ENCODE results near the gene SBNO1.

SBNO1 gene

GRCh38 chr12:123396543-123396942 is 31.9 kb upstream of the SBNO1 start:
- Histone ChIP-seq H3K27me3 (replicated peaks in 2 of 5; ENCODE audit: control insufficient read depth in 4 of 5, insufficient read depth in 5 of 5, low read length in 4 of 5) (no peaks in the 10 kb centered on the region), H3K4me3 (ENCODE audit: control insufficient read depth in 1 of 7, extremely low read depth in 1 of 7, insufficient read depth in 4 of 7, low read depth in 2 of 7, low read length in 6 of 7) (no peak overlapping the region), H3K27ac (ENCODE audit: insufficient read depth in 1 of 2, low read depth in 1 of 2, low read length in 2 of 2, poor library complexity in 1 of 2, severe bottlenecking in 2 of 2) (no peak overlapping the region), H3K4me1 (ENCODE audit: control extremely low read depth in 1 of 4, control insufficient read depth in 4 of 4, insufficient read depth in 4 of 4, low read length in 3 of 4) (peaks cover 0 to 5% (median 1%) of the 10 kb centered on the region in 4 experiments), H3K36me3 (ENCODE audit: control insufficient read depth in 4 of 4, insufficient read depth in 4 of 4, low read length in 3 of 4) (peaks cover 20 to 73% (median 50%) of the 10 kb centered on the region in 4 experiments), H3K9me3 (ENCODE audit: control extremely low read depth in 1 of 5, control insufficient read depth in 4 of 5, insufficient read depth in 2 of 5, low read depth in 1 of 5, low read length in 4 of 5) (no peaks in the 10 kb centered on the region)
- WGBS (ENCODE audit: insufficient coverage): 100% methylated on average over 2 of the region's 2 CpGs
- ChIA-PET CTCF (interaction anchor here (1.2 to 1.5 kb wide), 2 partner anchors 30 to 31 kb away, joined by 3 read pairs; no protein-coding TSS in a partner anchor), POLR2A (interaction anchor here (0.5 kb wide), 1 partner anchor 20 kb away, joined by 7 read pairs; no protein-coding TSS in a partner anchor)
- no peak for DNase-seq

- Histone ChIP-seq H3K27me3 (replicated peaks in 2 of 5; ENCODE audit: control insufficient read depth in 4 of 5, insufficient read depth in 5 of 5, low read length in 4 of 5) (no peaks in the 10 kb centered on the region), H3K27ac (ENCODE audit: insufficient read depth in 1 of 2, low read depth in 1 of 2, low read length in 2 of 2, poor library complexity in 1 of 2, severe bottlenecking in 2 of 2) (no peak overlapping the region), H3K9me3 (ENCODE audit: control extremely low read depth in 1 of 5, control insufficient read depth in 4 of 5, insufficient read depth in 2 of 5, low read depth in 1 of 5, low read length in 4 of 5) (no peaks in the 10 kb centered on the region), H3K36me3 (ENCODE audit: control insufficient read depth in 4 of 4, insufficient read depth in 4 of 4, low read length in 3 of 4) (peaks cover 23 to 75% (median 56%) of the 10 kb centered on the region in 4 experiments), H3K4me1 (ENCODE audit: control extremely low read depth in 1 of 4, control insufficient read depth in 4 of 4, insufficient read depth in 4 of 4, low read length in 3 of 4) (peaks cover 11 to 18% (median 14%) of the 10 kb centered on the region in 4 experiments), H3K4me3 (ENCODE audit: control insufficient read depth in 1 of 7, extremely low read depth in 1 of 7, insufficient read depth in 4 of 7, low read depth in 2 of 7, low read length in 6 of 7) (no peak overlapping the region)
- CTCF ChIA-PET: interaction anchor here (1.3 to 1.4 kb wide), 2 partner anchors 16 to 27 kb away, joined by 4 read pairs; no protein-coding TSS in a partner anchor
- 87% methylated on average over 5 of the region's 5 CpGs for WGBS (ENCODE audit: insufficient coverage)
- DNase-seq: no peak
- POLR2A ChIA-PET: no interaction called here
Measured at GRCh38 chr12:123395236-123395635, 30.6 kb upstream of the SBNO1 start.

GRCh38 chr12:123393747-123394146 is 29.1 kb upstream of the SBNO1 start:
- 100% methylated on average over 1 of the region's 4 CpGs for WGBS (ENCODE audit: insufficient coverage)
- H3K4me1 ChIP-seq (ENCODE audit: control extremely low read depth in 1 of 4, control insufficient read depth in 4 of 4, insufficient read depth in 4 of 4, low read length in 3 of 4): peaks cover 14 to 25% (median 21%) of the 10 kb centered on the region in 4 experiments
- no peaks in the 10 kb centered on the region for H3K27me3 ChIP-seq (replicated peaks in 2 of 5; ENCODE audit: control insufficient read depth in 4 of 5, insufficient read depth in 5 of 5, low read length in 4 of 5)
- no peaks in the 10 kb centered on the region for H3K9me3 ChIP-seq (ENCODE audit: control extremely low read depth in 1 of 5, control insufficient read depth in 4 of 5, insufficient read depth in 2 of 5, low read depth in 1 of 5, low read length in 4 of 5)
- POLR2A ChIA-PET: no interaction called here
- no peak overlapping the region for H3K27ac ChIP-seq (ENCODE audit: insufficient read depth in 1 of 2, low read depth in 1 of 2, low read length in 2 of 2, poor library complexity in 1 of 2, severe bottlenecking in 2 of 2)
- H3K36me3 ChIP-seq (ENCODE audit: control insufficient read depth in 4 of 4, insufficient read depth in 4 of 4, low read length in 3 of 4): peaks cover 21 to 65% (median 49%) of the 10 kb centered on the region in 4 experiments
- CTCF ChIA-PET: interaction anchor here (0.6 to 1.4 kb wide), 3 partner anchors 18 to 226 kb away, joined by 3 to 4 read pairs (median 4); no protein-coding TSS in a partner anchor
- H3K4me3 ChIP-seq (ENCODE audit: control insufficient read depth in 1 of 7, extremely low read depth in 1 of 7, insufficient read depth in 4 of 7, low read depth in 2 of 7, low read length in 6 of 7): no peak overlapping the region
- DNase-seq: no peak

GRCh38 chr12:123391546-123392343 is 27.1 kb upstream of the SBNO1 start:
- WGBS (ENCODE audit: insufficient coverage): 97% methylated on average over 7 of the region's 8 CpGs
- ChIA-PET POLR2A (interaction anchor here (0.7 to 0.9 kb wide), 2 partner anchors 25 to 185 kb away, joined by 3 to 4 read pairs; no protein-coding TSS in a partner anchor), CTCF (interaction anchor here (0.9 to 1.9 kb wide), 6 partner anchors 8 to 32 kb away, joined by 3 to 8 read pairs (median 4); no protein-coding TSS in a partner anchor)
- Histone ChIP-seq H3K4me3 (ENCODE audit: control insufficient read depth in 1 of 7, extremely low read depth in 1 of 7, insufficient read depth in 4 of 7, low read depth in 2 of 7, low read length in 6 of 7) (no peak overlapping the region), H3K36me3 (ENCODE audit: control insufficient read depth in 4 of 4, insufficient read depth in 4 of 4, low read length in 3 of 4) (peaks cover 21 to 49% (median 35%) of the 10 kb centered on the region in 4 experiments), H3K9me3 (ENCODE audit: control extremely low read depth in 1 of 5, control insufficient read depth in 4 of 5, insufficient read depth in 2 of 5, low read depth in 1 of 5, low read length in 4 of 5) (no peaks in the 10 kb centered on the region), H3K4me1 (ENCODE audit: control extremely low read depth in 1 of 4, control insufficient read depth in 4 of 4, insufficient read depth in 4 of 4, low read length in 3 of 4) (peaks cover 20 to 40% (median 36%) of the 10 kb centered on the region in 4 experiments), H3K27me3 (replicated peaks in 2 of 5; ENCODE audit: control insufficient read depth in 4 of 5, insufficient read depth in 5 of 5, low read length in 4 of 5) (no peaks in the 10 kb centered on the region), H3K27ac (ENCODE audit: insufficient read depth in 1 of 2, low read depth in 1 of 2, low read length in 2 of 2, poor library complexity in 1 of 2, severe bottlenecking in 2 of 2) (no peak overlapping the region)
- DNase-seq: no peak

GRCh38 chr12:123390498-123391426 is 26.1 kb upstream of the SBNO1 start:
- DNase-seq: peak; percentile 36 to 60 (median 58)
- 30% methylated on average over 16 of the region's 23 CpGs for WGBS (ENCODE audit: insufficient coverage)
- H3K27ac ChIP-seq (ENCODE audit: insufficient read depth in 1 of 2, low read depth in 1 of 2, low read length in 2 of 2, poor library complexity in 1 of 2, severe bottlenecking in 2 of 2): peak overlapping the region in 1 of 2 experiments; percentile 14
- CTCF ChIA-PET: interaction anchor here (0.7 to 1.9 kb wide), 6 partner anchors 8 to 33 kb away, joined by 3 to 8 read pairs (median 4); no protein-coding TSS in a partner anchor
- H3K4me1 ChIP-seq (ENCODE audit: control extremely low read depth in 1 of 4, control insufficient read depth in 4 of 4, insufficient read depth in 4 of 4, low read length in 3 of 4): peaks cover 20 to 41% (median 37%) of the 10 kb centered on the region in 4 experiments
- H3K4me3 ChIP-seq (ENCODE audit: control insufficient read depth in 1 of 7, extremely low read depth in 1 of 7, insufficient read depth in 4 of 7, low read depth in 2 of 7, low read length in 6 of 7): peak overlapping the region in 6 of 7 experiments; percentile 57 to 91 (median 79)
- H3K27me3 ChIP-seq (replicated peaks in 2 of 5; ENCODE audit: control insufficient read depth in 4 of 5, insufficient read depth in 5 of 5, low read length in 4 of 5): no peaks in the 10 kb centered on the region
- no peaks in the 10 kb centered on the region for H3K9me3 ChIP-seq (ENCODE audit: control extremely low read depth in 1 of 5, control insufficient read depth in 4 of 5, insufficient read depth in 2 of 5, low read depth in 1 of 5, low read length in 4 of 5)
- POLR2A ChIA-PET: interaction anchor here (0.6 to 0.9 kb wide), 5 partner anchors 23 to 186 kb away, joined by 3 to 7 read pairs (median 3); no protein-coding TSS in a partner anchor
- H3K36me3 ChIP-seq (ENCODE audit: control insufficient read depth in 4 of 4, insufficient read depth in 4 of 4, low read length in 3 of 4): peaks cover 14 to 40% (median 29%) of the 10 kb centered on the region in 4 experiments

GRCh38 chr12:123389560-123390351 is 25.1 kb upstream of the SBNO1 start:
- POLR2A ChIA-PET: no interaction called here
- DNase-seq: peak in 2 of 3 donors; percentile 21 to 39

More at GRCh38 chr12:123389560-123390351, 25.1 kb upstream of the SBNO1 start:
- Histone ChIP-seq H3K36me3 (ENCODE audit: control insufficient read depth in 4 of 4, insufficient read depth in 4 of 4, low read length in 3 of 4) (peaks cover 9 to 30% (median 25%) of the 10 kb centered on the region in 4 experiments), H3K4me3 (ENCODE audit: control insufficient read depth in 1 of 7, extremely low read depth in 1 of 7, insufficient read depth in 4 of 7, low read depth in 2 of 7, low read length in 6 of 7) (peak overlapping the region; percentile 57 to 91 (median 75)), H3K27me3 (replicated peaks in 2 of 5; ENCODE audit: control insufficient read depth in 4 of 5, insufficient read depth in 5 of 5, low read length in 4 of 5) (no peaks in the 10 kb centered on the region), H3K9me3 (ENCODE audit: control extremely low read depth in 1 of 5, control insufficient read depth in 4 of 5, insufficient read depth in 2 of 5, low read depth in 1 of 5, low read length in 4 of 5) (no peaks in the 10 kb centered on the region), H3K4me1 (ENCODE audit: control extremely low read depth in 1 of 4, control insufficient read depth in 4 of 4, insufficient read depth in 4 of 4, low read length in 3 of 4) (peaks cover 20 to 45% (median 40%) of the 10 kb centered on the region in 4 experiments), H3K27ac (ENCODE audit: insufficient read depth in 1 of 2, low read depth in 1 of 2, low read length in 2 of 2, poor library complexity in 1 of 2, severe bottlenecking in 2 of 2) (peak overlapping the region; percentile 40 to 64)
- CTCF ChIA-PET: interaction anchor here (0.7 to 1.9 kb wide), 2 partner anchors 9 to 15 kb away, joined by 3 to 8 read pairs; no protein-coding TSS in a partner anchor
- 11% methylated on average over 64 of the region's 66 CpGs for WGBS (ENCODE audit: insufficient coverage)
